H1 (cell line): ENCODE results near the gene IDH3A.

ENCODE experiments used
- CTCF ChIP-seq, 3 experiments: IDR thresholded peaks; 1 replicate in 2 of 3; 2 replicates in 1 of 3; pipeline versions ENCODE4 v1.5.1 to v1.6.1; 2011; ENCODE audit warnings: low read length in 3 of 3, mild to moderate bottlenecking in 3 of 3, inconsistent platforms in 2 of 3, low read depth in 1 of 3, moderate library complexity in 1 of 3; ENCODE audit not compliant: insufficient read depth in 1 of 3; ENCODE audit errors: control extremely low read depth in 1 of 3
- KDM1A ChIP-seq: fragments of 200-600, 300-600 bp; sonication (generic); IDR thresholded peaks from 2 replicates; pipeline ENCODE4 v1.7.1; 2016; ENCODE audit warnings: mild to moderate bottlenecking, low read length, borderline replicate concordance
- POLR2A ChIP-seq, 2 experiments: IDR thresholded peaks; 1 replicate in 1 of 2; 2 replicates in 1 of 2; pipeline ENCODE4 v1.6.1; 2011; ENCODE audit warnings: low read depth in 2 of 2, low read length in 2 of 2, mild to moderate bottlenecking in 2 of 2; ENCODE audit errors: control extremely low read depth in 1 of 2
- POLR2AphosphoS5 ChIP-seq: IDR thresholded peaks from 2 replicates; pipeline ENCODE4 v1.6.1; 2011; ENCODE audit warnings: low read depth, low read length
- TAF7 ChIP-seq: optimal IDR thresholded peaks from 2 replicates; pipeline ENCODE3; 2011; ENCODE audit warnings: low read depth, mild to moderate bottlenecking, inconsistent platforms, low read length, moderate library complexity, borderline replicate concordance

- no peak for TF ChIP-seq CTCF (IDR thresholded peaks at IDR 0.05; ENCODE audit: control extremely low read depth in 1 of 3, insufficient read depth in 1 of 3, low read depth in 1 of 3, low read length in 3 of 3)
- TF ChIP-seq POLR2AphosphoS5: no peak
- TF ChIP-seq KDM1A: no peak
- no peak for TF ChIP-seq TAF7
- no peak for TF ChIP-seq POLR2A (IDR thresholded peaks at IDR 0.05; ENCODE audit: control extremely low read depth in 1 of 2, low read depth in 2 of 2, low read length in 2 of 2)
Observed at GRCh38 chr15:78101423-78102105, 47.6 kb upstream of the IDH3A start.
